Activated naive CD8-positive, alpha-beta T cell (primary cell): ENCODE measurements around the gene ZNF829.

Experiments used
- H3K27ac Mint-ChIP-seq: one replicate; pipeline ENCODE4 v1.8.0; 2021; ENCODE audit warnings: mixed read lengths
- H3K27me3 Mint-ChIP-seq: one replicate; pipeline ENCODE4 v1.8.0; 2021; ENCODE audit warnings: mixed read lengths
- H3K36me3 Mint-ChIP-seq: one replicate; pipeline ENCODE4 v1.8.0; 2021; ENCODE audit warnings: mixed read lengths
- H3K4me1 Mint-ChIP-seq: one replicate; pipeline ENCODE4 v1.8.0; 2021; ENCODE audit warnings: low read depth, mixed read lengths
- H3K4me3 Mint-ChIP-seq: one replicate; pipeline ENCODE4 v1.8.0; 2021; ENCODE audit warnings: mild to moderate bottlenecking, mixed read lengths
- H3K9me3 Mint-ChIP-seq: one replicate; pipeline ENCODE4 v1.8.0; 2021; ENCODE audit warnings: low read depth, mixed read lengths

Gene ZNF829

DNA sequence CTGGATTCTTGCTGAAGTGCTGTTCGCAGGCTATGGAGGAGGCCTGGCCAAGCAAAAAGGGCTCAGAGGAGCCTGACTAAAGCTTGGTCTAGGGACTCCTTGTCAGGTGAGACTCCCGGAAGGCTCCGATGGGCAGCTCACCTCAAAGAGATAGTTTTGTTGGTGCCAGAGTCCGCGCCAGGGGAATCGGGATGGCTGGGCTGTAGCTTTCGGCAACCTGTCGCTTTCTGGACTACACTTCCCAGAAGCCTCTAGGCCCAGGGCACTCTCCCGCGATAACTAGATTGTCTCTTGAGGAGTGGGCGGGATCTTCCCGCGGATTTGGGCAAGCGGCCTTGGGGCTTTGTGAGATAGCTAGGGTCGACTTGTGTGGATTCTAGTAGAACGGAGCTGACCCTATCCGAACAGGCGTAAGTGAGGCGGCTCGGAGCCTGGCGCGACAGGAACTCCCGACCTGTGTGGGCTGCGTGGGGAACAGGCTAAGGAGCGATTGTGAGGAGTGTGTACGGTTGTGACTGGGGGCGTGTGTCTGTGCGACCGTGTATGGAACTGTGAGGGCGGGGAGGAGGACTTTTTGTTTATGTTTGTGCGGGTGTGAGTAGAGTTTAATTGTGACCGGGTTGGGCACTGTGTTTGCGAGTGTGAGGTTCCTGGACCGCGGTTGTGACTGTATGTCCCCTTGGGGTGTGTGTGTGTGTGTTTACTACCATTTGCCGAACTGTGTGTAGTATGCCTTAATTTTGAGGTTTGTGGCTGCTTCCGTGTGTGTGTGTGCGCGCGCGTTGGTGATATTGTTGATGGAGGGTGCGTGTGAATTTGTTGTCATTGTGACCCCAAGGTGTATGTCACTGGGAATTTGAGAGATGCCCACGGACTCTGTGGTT lies 65.3 kb downstream of the ZNF829 start, which contains the start of gene ZNF345:
TSS of gene ZNF345 (plus strand) at position 318 of the 884 bp plus-strand sequence. CDS start 25,955 bp downstream, outside the sequence.
- H3K27me3 Mint-ChIP-seq = no peaks in the 10 kb centered on the region
- H3K4me3 Mint-ChIP-seq = no peak within 1 kb of the TSS
- H3K27ac Mint-ChIP-seq = no peak within 1 kb of the TSS
- peaks cover 16% of the 10 kb centered on the region for H3K4me1 Mint-ChIP-seq
- H3K36me3 Mint-ChIP-seq = peaks cover 19% of the 10 kb centered on the region
- peaks cover 13% of the 10 kb centered on the region for H3K9me3 Mint-ChIP-seq

DNA sequence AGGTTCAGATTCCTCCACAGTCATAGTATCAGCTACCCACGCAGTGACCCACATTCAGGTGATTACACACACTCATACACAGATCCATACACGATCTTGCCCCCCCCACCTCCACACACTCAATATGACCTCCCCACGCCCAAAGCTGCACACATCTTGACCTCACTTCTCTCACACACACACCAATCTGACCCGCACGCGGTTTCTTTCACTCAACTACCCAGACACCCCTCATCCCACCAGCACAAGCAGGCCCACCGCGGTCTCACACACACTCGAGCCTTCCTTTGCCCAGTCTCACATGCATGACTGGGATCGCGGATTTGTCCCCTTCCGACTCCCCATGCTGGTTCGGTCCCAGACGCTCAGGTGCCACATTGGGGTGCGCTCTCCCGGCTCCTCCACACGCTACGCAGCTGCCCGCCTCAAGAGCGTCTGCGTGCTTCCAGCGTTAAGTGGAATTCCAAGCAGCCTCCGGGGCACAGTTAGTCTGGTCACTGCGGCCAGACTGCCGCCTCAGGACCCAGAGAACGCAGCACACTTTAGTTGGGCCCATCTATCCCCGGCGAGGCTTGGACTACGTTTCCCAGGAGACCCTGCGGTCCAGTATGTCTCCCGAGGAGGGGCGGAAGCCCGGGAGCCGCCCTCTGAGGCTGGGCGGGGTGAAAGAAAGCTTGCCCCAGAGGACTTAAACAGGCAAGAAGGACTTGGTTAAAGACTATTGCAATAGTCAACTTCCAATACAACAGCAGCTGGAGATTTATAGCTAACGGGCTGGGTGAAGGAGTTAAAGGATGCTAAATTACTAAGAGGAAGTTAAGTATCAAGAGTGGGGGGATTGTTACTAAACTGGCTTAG lies 66.2 kb downstream of the ZNF829 start:
- peaks cover 19% of the 10 kb centered on the region for H3K36me3 Mint-ChIP-seq

DNA sequence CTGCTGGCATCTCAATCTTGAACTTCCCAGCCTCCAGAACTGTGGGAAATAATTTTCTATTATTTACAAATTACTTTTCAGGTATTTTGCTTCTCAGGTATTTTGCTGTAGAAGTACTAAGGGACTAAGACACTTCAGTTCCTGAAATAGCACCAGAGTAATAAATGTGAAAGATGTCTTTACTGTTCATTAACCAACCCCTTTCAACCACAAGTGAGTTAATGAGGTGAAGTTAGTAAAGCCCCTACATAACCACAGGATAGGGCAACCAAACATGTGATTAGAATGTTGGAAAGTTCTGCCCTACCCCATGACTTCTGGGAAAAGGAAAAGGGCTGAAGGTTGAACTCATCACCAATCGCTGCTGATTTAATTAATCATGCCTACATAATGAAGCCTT lies 68.1 kb downstream of the ZNF829 start:
- H3K9me3 Mint-ChIP-seq = peaks cover 3% of the 10 kb centered on the region
- H3K4me3 Mint-ChIP-seq = peak overlapping the region; percentile 85
- peak overlapping the region; percentile 93 for H3K27ac Mint-ChIP-seq

More for the DNA sequence above, 66.2 kb downstream of the ZNF829 start:
- no peaks in the 10 kb centered on the region for H3K27me3 Mint-ChIP-seq
- peaks cover 10% of the 10 kb centered on the region for H3K9me3 Mint-ChIP-seq
- H3K4me1 Mint-ChIP-seq = peaks cover 16% of the 10 kb centered on the region
- H3K27ac Mint-ChIP-seq = no peak overlapping the region
- H3K4me3 Mint-ChIP-seq = no peak overlapping the region

GRCh38 chr19:36838784-36839324 lies 77.2 kb downstream of the ZNF829 start:
- Mint-ChIP-seq H3K27ac (no peak overlapping the region), H3K4me3 (no peak overlapping the region), H3K36me3 (peaks cover 32% of the 10 kb centered on the region)

More for the DNA sequence above, 68.1 kb downstream of the ZNF829 start:
- Mint-ChIP-seq H3K36me3 (peaks cover 18% of the 10 kb centered on the region), H3K4me1 (peaks cover 12% of the 10 kb centered on the region), H3K27me3 (no peaks in the 10 kb centered on the region)

More at GRCh38 chr19:36838784-36839324, 77.2 kb downstream of the ZNF829 start:
- Mint-ChIP-seq H3K27me3 (no peaks in the 10 kb centered on the region), H3K9me3 (peaks cover 5% of the 10 kb centered on the region), H3K4me1 (peaks cover 16% of the 10 kb centered on the region)
